ACC112 (cell line): Measurements from ENCODE around the gene GOLGA6L10.
"Not testable (repeated sequence)": the region's sequence is repeated elsewhere in the genome, so short reads cannot be mapped to it uniquely, and the experiment has no call there.

Experiments
- H2AFZ ChIP-seq: fragments of 200-600 bp; sonication (generic); one replicate; pipeline ENCODE4 v1.6.0; 2017; ENCODE audit warnings: antibody characterized with exemption, low read length; ENCODE audit not compliant: unreplicated experiment
- H3K27ac ChIP-seq: fragments of 200-600 bp; sonication (generic); 2 replicates; pipeline ENCODE4 v1.5.1; 2014; ENCODE audit warnings: low read depth, mild to moderate bottlenecking, antibody characterized with exemption, low read length, moderate library complexity
- H3K27me3 ChIP-seq: fragments of 200-600 bp; sonication (generic); 2 replicates; pipeline ENCODE4 v1.6.1; 2014; ENCODE audit warnings: mild to moderate bottlenecking, antibody characterized with exemption, low read length, moderate library complexity, mixed read lengths; ENCODE audit not compliant: insufficient read depth
- H3K36me3 ChIP-seq: fragments of 200-600 bp; sonication (generic); 2 replicates; pipeline ENCODE4 v1.6.1; 2016; ENCODE audit warnings: mild to moderate bottlenecking, antibody characterized with exemption, low read length, moderate library complexity, mixed read lengths; ENCODE audit not compliant: insufficient read depth
- H3K4me1 ChIP-seq: fragments of 200-600 bp; sonication (generic); one replicate; pipeline ENCODE4 v1.6.1; 2016; ENCODE audit warnings: low read length, mixed read lengths; ENCODE audit not compliant: insufficient read depth, unreplicated experiment, control insufficient read depth
- H3K4me3 ChIP-seq: fragments of 200-600 bp; sonication (generic); 2 replicates; pipeline ENCODE4 v1.5.1; 2014; ENCODE audit warnings: mild to moderate bottlenecking, low read depth, low read length
- H3K79me2 ChIP-seq: fragments of 200-600 bp; sonication (generic); one replicate; pipeline ENCODE4 v1.6.0; 2016; ENCODE audit warnings: low read length; ENCODE audit not compliant: control insufficient read depth, unreplicated experiment, insufficient read depth

The GOLGA6L10 gene

DNA sequence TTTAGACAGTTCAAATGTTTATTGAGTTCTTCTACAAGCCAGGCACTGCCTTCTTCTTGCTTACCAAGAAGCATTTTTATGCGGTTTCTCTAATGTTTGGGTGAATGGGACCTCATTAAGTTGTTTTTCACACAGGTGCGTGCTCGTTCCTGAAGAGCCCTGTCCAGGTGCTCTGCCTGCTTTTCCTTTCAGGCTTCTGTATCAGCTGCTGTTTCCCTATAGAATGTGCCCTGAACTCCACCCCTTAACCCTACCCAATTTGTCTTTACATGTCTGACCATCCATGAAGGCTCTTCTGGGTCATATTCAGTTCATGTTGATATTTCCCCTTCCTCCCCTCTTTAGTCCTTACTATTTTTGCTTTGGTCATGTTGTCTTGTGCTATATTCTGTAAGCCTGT, 22.4 kb upstream of the GOLGA6L10 start:
- H3K27ac ChIP-seq = no peak overlapping the region
- no peaks in the 10 kb centered on the region for H3K36me3 ChIP-seq
- H3K27me3 ChIP-seq = no peaks in the 10 kb centered on the region
- H3K4me3 ChIP-seq = no peak overlapping the region
- H2AFZ ChIP-seq = no peak overlapping the region
- no peaks in the 10 kb centered on the region for H3K79me2 ChIP-seq
- peaks cover 5% of the 10 kb centered on the region for H3K4me1 ChIP-seq

DNA sequence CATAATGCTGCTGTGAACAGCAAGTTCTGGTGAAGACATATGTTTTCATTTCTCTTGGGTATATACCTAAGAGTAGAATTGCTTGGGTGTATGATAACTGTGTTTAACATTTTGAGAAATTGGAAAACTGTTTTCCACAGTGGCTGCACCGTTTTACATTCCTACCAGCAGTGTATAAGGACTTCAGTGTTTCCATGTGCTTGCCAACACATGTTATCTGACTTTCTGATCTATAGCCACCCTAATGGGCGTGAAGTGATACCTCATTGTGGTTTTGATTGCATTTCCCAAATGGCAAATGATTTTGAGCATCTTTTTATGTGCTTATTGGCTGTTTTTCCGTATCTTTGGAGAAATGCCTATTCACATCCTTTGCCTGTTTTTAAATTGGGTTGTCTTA, 18.5 kb upstream of the GOLGA6L10 start:
- H3K27ac ChIP-seq, H3K36me3 ChIP-seq, H3K79me2 ChIP-seq, H3K27me3 ChIP-seq, H3K4me3 ChIP-seq, H2AFZ ChIP-seq, H3K4me1 ChIP-seq: not testable (repeated sequence)

DNA sequence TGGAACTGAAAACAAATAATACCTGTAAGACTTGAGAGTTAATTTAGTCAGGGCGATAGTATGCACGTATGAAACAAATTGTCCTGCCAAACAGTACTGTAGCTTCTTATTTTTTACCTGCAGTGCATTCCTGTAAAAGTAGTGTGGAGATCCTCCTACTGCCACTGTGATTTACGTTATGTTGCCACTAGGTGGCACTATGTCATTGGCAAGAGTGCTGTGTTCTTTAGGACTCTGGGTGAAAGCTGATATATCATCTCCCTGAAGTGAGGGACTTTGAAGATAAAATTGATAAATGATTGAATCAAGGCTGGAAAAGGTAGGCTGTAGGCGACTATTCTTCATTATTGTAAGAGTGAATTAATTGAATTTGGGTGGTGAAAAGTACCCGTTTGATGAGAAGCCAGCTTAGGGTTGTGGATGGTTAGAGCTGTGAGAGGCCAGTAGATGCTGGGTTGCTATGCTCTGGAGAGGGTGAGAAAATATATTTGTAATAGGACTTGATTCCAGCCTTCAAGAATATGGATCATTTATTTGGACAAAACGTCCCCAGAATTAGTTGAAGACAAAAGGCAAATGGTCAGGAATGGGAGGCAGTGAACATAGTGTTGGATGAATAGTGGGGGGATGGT, 16.5 kb upstream of the GOLGA6L10 start:
- not testable (repeated sequence) for H2AFZ ChIP-seq, H3K27ac ChIP-seq, H3K36me3 ChIP-seq, H3K4me1 ChIP-seq, H3K27me3 ChIP-seq, H3K79me2 ChIP-seq, H3K4me3 ChIP-seq

DNA sequence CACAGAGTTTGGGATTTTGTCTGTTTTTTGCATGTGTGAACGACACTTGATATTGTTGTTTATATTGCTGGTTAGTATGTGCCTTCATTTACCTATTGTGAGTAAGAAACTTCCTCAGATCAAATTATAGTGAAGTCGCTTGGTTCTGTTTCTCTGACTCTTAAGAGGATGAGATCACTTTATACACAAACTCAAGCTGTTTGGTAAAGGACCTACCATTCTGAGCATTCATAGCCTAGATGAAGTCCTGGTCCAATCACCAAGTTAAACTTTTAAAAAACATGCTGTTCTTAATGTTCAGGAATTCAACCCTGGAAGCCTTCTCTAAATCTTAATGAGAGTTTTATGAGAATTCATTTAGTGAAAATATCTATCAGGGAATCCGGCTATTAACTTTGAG, 15.3 kb upstream of the GOLGA6L10 start:
- H3K36me3 ChIP-seq, H3K4me1 ChIP-seq, H3K4me3 ChIP-seq, H3K27me3 ChIP-seq, H3K27ac ChIP-seq, H3K79me2 ChIP-seq, H2AFZ ChIP-seq: not testable (repeated sequence)

DNA sequence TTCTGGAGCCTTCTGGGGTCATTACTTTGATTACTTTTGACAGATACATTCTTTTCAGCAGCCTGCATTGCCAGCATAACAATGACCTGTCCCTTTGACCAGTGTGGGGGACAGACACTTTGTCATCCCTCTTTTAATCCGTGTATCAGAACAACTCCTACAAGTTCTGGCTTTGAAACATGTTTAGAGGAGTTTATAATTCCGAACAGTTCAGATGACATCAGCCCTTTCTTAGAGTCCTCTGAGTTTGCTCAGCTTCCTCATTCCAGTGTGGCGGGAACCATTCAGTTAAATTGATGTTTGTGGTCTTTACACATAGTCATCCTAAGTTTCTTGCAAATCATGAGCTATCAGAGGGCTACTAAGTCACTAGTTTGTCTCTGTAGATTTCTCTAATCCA, 13.5 kb upstream of the GOLGA6L10 start:
- H3K36me3 ChIP-seq, H3K79me2 ChIP-seq, H3K4me3 ChIP-seq, H3K27ac ChIP-seq, H3K4me1 ChIP-seq, H2AFZ ChIP-seq, H3K27me3 ChIP-seq: not testable (repeated sequence)

DNA sequence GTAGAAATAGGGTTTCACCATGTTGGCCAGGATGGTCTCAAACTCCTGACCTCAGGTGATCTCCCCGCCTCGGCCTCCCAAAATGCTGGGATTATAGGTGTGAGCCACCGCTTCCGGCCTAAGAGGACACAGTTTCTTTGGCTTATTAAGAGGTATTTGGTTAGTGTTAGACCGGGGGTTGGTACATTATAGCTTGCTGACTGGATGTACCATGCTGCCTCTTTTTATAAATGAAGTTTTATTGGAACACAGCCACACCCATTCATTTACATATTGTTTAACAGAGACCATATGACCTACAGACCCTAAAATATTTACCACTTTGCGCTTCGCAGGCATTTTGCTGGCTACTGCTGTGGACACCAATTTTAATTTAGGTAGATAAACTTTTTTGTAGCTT, 11.3 kb upstream of the GOLGA6L10 start:
- not testable (repeated sequence) for H3K4me1 ChIP-seq, H2AFZ ChIP-seq, H3K4me3 ChIP-seq, H3K27ac ChIP-seq, H3K79me2 ChIP-seq, H3K36me3 ChIP-seq, H3K27me3 ChIP-seq

DNA sequence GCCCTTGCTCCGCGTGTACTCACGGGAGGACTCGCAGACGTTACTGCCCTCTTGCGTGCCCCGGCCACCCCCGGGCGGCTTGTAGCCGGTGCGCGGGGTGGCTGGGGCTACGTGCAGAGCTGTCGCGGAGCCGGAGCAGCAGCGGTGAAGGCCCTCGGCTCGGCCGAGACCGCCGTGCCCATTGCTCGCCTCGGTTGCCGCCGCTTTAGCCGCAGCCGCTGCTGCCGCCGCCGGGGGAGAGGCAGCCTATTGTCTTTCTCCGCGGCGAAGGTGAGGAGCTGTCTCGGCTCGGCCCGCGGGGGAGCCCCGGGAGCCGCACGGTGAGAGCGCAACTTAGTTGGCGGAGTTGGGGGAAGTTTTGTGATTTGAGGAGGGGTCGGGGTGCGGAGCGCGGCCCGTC, 5.8 kb upstream of the GOLGA6L10 start:
- H3K4me1 ChIP-seq, H3K4me3 ChIP-seq, H3K27me3 ChIP-seq, H3K79me2 ChIP-seq, H3K27ac ChIP-seq, H2AFZ ChIP-seq, H3K36me3 ChIP-seq: not testable (repeated sequence)

DNA sequence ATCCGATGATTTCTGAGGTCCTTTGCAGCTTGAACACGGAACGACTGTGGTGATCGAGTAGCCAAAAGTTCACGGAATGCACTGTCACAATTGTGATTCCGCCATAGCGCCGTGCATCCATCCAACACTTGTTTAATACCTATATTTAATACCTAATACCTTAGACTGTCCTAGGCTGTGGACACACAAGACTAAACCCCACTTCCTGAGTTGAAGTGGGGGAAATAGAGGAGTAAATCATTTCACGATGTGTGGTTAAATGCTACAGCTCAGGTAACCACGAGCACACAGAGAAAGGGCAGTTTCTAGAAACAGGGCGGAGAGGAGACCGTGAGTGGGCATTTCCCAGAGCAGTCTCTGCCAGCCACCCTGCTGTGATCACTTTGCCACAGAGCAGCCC, 5.3 kb upstream of the GOLGA6L10 start:
- H3K79me2 ChIP-seq, H3K27ac ChIP-seq, H2AFZ ChIP-seq, H3K4me1 ChIP-seq, H3K27me3 ChIP-seq, H3K36me3 ChIP-seq: not testable (repeated sequence)
- H3K4me3 ChIP-seq = peak overlapping the region; percentile 70

DNA sequence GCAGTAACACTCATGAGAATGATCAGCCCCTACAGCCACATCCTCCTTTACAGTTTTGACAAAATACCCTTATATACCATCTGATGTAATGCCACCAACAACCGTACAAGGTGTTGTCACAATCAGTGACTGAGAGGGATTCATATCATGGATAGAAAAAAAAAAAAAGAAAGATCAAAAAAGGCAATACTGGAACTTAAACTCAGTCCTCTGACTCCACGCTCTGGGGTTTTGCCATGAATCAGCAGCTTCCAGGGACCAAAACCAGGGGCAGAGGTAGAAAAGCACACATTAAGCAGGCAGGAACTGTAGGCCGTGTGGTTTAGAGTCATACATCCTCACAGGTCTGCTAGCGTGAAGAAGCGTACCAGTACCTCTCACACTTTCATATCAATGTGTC, 1.6 kb downstream of the GOLGA6L10 start:
- H3K79me2 ChIP-seq, H3K36me3 ChIP-seq, H2AFZ ChIP-seq, H3K27me3 ChIP-seq, H3K4me1 ChIP-seq, H3K4me3 ChIP-seq, H3K27ac ChIP-seq: not testable (repeated sequence)

DNA sequence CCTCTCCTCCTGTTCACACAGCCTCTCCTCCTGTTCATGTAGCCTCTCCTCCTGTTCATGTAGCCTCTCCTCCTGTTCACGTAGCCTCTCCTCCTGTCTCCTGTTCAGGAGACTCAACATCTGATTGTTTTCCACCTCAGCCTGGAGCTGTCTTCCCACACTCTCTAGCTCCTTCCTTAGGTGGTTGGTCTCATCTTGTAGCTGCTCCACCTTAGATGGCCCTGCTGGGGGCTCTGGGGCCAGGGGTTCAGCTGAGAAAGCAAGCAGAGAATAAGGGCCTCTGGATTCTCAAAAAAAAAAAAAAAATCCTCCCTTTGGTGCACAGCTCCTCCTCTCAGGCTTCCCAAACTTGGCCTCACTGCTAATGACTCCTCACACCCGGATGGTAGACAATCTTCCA, 4.1 kb downstream of the GOLGA6L10 start:
- H3K36me3 ChIP-seq, H3K4me1 ChIP-seq, H3K27me3 ChIP-seq, H3K4me3 ChIP-seq, H3K79me2 ChIP-seq, H3K27ac ChIP-seq, H2AFZ ChIP-seq: not testable (repeated sequence)

DNA sequence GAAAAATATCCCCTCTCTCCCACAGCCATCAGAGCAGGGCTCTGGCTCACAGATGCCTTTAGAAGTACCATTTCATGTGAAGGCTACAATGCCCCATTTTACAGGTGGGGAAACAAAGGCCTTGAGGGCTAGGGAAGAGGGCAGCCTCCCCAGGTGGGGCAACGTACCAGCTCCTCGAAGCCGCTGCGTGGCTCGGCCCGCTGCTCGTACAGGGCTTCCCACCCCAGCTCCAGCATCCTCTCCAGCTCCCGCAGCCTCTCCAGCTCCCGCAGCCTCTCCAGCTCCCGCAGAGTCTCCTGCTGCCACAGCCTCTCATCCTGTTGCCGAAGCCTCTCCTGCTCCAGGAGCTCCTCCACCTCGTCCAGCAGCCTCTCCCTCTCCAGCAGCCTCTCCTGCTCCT, 4.9 kb downstream of the GOLGA6L10 start:
- not testable (repeated sequence) for H3K36me3 ChIP-seq, H3K27me3 ChIP-seq, H2AFZ ChIP-seq, H3K79me2 ChIP-seq, H3K27ac ChIP-seq, H3K4me3 ChIP-seq, H3K4me1 ChIP-seq

DNA sequence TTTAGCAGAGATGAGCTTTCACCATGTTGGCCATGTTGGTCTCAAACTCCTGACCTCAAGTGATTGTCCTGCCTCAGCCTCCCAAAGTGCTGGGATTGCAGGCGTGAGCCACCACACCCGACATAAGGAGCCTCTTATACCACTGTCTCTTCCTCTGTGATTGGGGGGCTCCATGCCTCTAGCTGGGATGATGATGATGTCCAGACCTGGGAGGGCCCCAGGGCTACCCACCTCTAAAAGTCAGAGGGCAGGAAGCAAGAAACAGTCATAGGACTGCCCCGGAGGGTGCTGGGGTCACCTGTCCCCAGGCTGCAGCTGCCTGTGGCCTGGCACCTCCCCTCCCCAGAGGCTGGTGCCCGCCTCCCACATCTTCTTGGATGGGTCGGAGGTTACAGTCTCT, 5.4 kb downstream of the GOLGA6L10 start:
- not testable (repeated sequence) for H2AFZ ChIP-seq, H3K27me3 ChIP-seq

More for the DNA sequence above, 5.4 kb downstream of the GOLGA6L10 start:
- H3K4me1 ChIP-seq, H3K36me3 ChIP-seq, H3K27ac ChIP-seq, H3K4me3 ChIP-seq, H3K79me2 ChIP-seq: not testable (repeated sequence)
